DND-41 (cell line): ENCODE data around the gene FASTKD3.

Source experiments
- ATAC-seq: fragments of 200-7000 bp; cut with Tn5 transposase; 3 replicates; pipeline ENCODE4 v1.9.1; 2021; ENCODE audit warnings: low read depth; ENCODE audit not compliant: insufficient read depth
- DNase-seq: peaks from one replicate; pipeline ENCODE4 v3.0.0-alpha.2; 2020
- H2AFZ ChIP-seq: 2 replicates; pipeline ENCODE4 v1.6.0; 2012; ENCODE audit warnings: low read depth, low read length
- H3K27ac ChIP-seq: 2 replicates; pipeline ENCODE4 v1.5.1; 2012; ENCODE audit warnings: low read length, inconsistent platforms
- H3K27me3 ChIP-seq: fragments of 200-600 bp; sonication (generic); 2 replicates; pipeline ENCODE4 v1.6.0; 2012; ENCODE audit warnings: low read length, mild to moderate bottlenecking, inconsistent platforms; ENCODE audit not compliant: insufficient read depth, poor library complexity
- H3K36me3 ChIP-seq: 2 replicates; pipeline ENCODE4 v1.5.1; 2012; ENCODE audit warnings: low read length, inconsistent platforms; ENCODE audit not compliant: insufficient read depth
- H3K4me1 ChIP-seq: 2 replicates; pipeline ENCODE4 v1.5.1; 2012; ENCODE audit warnings: mild to moderate bottlenecking, low read length; ENCODE audit not compliant: insufficient read depth
- H3K4me2 ChIP-seq: 2 replicates; pipeline ENCODE4 v1.6.0; 2012; ENCODE audit warnings: mild to moderate bottlenecking, moderate library complexity, low read length, inconsistent platforms; ENCODE audit not compliant: insufficient read depth
- H3K4me3 ChIP-seq, 2 experiments: fragments of 200-600 bp in 1 of 2; shearing (Covaris generic) in 1 of 2; 2 replicates each; pipeline ENCODE4 v1.5.1; 2012 to 2016; ENCODE audit warnings: inconsistent platforms in 2 of 2, low read length in 2 of 2, mild to moderate bottlenecking in 2 of 2, low read depth in 1 of 2, moderate library complexity in 1 of 2
- H3K79me2 ChIP-seq: 2 replicates; pipeline ENCODE4 v1.6.0; 2012; ENCODE audit warnings: low read length, inconsistent platforms; ENCODE audit not compliant: insufficient read depth
- H3K9ac ChIP-seq: 2 replicates; pipeline ENCODE4 v1.6.0; 2012; ENCODE audit warnings: low read depth, mild to moderate bottlenecking, inconsistent platforms, low read length, moderate library complexity
- H3K9me3 ChIP-seq: 2 replicates; pipeline ENCODE4 v1.5.1; 2012; ENCODE audit warnings: low read length, moderate library complexity, mild to moderate bottlenecking, inconsistent platforms; ENCODE audit not compliant: insufficient read depth, severe bottlenecking
- H4K20me1 ChIP-seq: 2 replicates; pipeline ENCODE4 v1.6.0; 2012; ENCODE audit warnings: low read length; ENCODE audit not compliant: insufficient read depth
- CTCF ChIP-seq: IDR thresholded peaks from 2 replicates; pipeline ENCODE4 v1.5.1; 2012; ENCODE audit warnings: borderline replicate concordance, low read length, moderate library complexity, mild to moderate bottlenecking; ENCODE audit not compliant: poor library complexity, severe bottlenecking; ENCODE audit errors: extremely low read depth
- EZH2 ChIP-seq: IDR thresholded peaks from 3 replicates; pipeline ENCODE4 v1.6.1; 2012; ENCODE audit warnings: borderline replicate concordance, low read depth, mild to moderate bottlenecking, moderate library complexity, low read length, inconsistent platforms; ENCODE audit not compliant: severe bottlenecking

FASTKD3 gene

GRCh38 chr5:7813576-7813975, 55.3 kb downstream of the FASTKD3 start:
- no peak for TF ChIP-seq EZH2
- no peak for TF ChIP-seq CTCF
- Histone ChIP-seq H3K4me1 (no peaks in the 10 kb centered on the region), H2AFZ (no peak overlapping the region), H3K4me3 (no peak overlapping the region), H3K27me3 (peaks cover 5% of the 10 kb centered on the region), H4K20me1 (no peaks in the 10 kb centered on the region), H3K9me3 (no peaks in the 10 kb centered on the region), H3K4me2 (no peak overlapping the region), H3K36me3 (no peaks in the 10 kb centered on the region), H3K27ac (no peak overlapping the region), H3K9ac (no peak overlapping the region), H3K79me2 (no peaks in the 10 kb centered on the region)
- DNase-seq, result no peak
- no peak for ATAC-seq

- no peaks in the 10 kb centered on the region for H4K20me1 ChIP-seq
- H3K4me3 ChIP-seq, result no peak overlapping the region
- DNase-seq, result no peak
- no peaks in the 10 kb centered on the region for H3K4me1 ChIP-seq
- H2AFZ ChIP-seq, result no peak overlapping the region
- H3K4me2 ChIP-seq, result no peak overlapping the region
- no peak overlapping the region for H3K27ac ChIP-seq
- peaks cover 5% of the 10 kb centered on the region for H3K27me3 ChIP-seq
- no peak for ATAC-seq
- H3K9ac ChIP-seq, result no peak overlapping the region
- TF ChIP-seq CTCF, result no peak
- no peak for TF ChIP-seq EZH2
- H3K36me3 ChIP-seq, result no peaks in the 10 kb centered on the region
- no peaks in the 10 kb centered on the region for H3K9me3 ChIP-seq
- no peaks in the 10 kb centered on the region for H3K79me2 ChIP-seq
Observed at GRCh38 chr5:7813007-7813406, 55.8 kb downstream of the FASTKD3 start.

- Histone ChIP-seq H3K79me2 (no peaks in the 10 kb centered on the region), H3K9ac (no peak overlapping the region), H3K27me3 (peaks cover 4% of the 10 kb centered on the region), H3K9me3 (no peaks in the 10 kb centered on the region), H2AFZ (no peak overlapping the region), H3K27ac (no peak overlapping the region), H3K4me3 (no peak overlapping the region), H3K36me3 (no peaks in the 10 kb centered on the region), H3K4me2 (no peak overlapping the region), H4K20me1 (no peaks in the 10 kb centered on the region), H3K4me1 (no peaks in the 10 kb centered on the region)
- DNase-seq (no peak), ATAC-seq (no peak)
- TF ChIP-seq CTCF, result no peak
Observed at GRCh38 chr5:7811715-7812114, 57.1 kb downstream of the FASTKD3 start.
